Stimulated activated naive CD8-positive, alpha-beta T cell treated with anti-CD3 and anti-CD28 coated beads, Interleukin-15, Interleukin-2, amounts not matched to agents 100 ng/mL and 50 ng/mL, for 24 hours (primary cell): ENCODE results near the gene C1QTNF9.
"Not testable (repeated sequence)": the region's sequence is repeated elsewhere in the genome, so short reads cannot be mapped to it uniquely, and the experiment has no call there.

ENCODE experiments used
- H3K27ac Mint-ChIP-seq: one replicate; pipeline ENCODE4 v1.8.0; 2021; ENCODE audit warnings: mild to moderate bottlenecking, mixed read lengths
- H3K27me3 Mint-ChIP-seq: one replicate; pipeline ENCODE4 v1.8.0; 2021; ENCODE audit warnings: mixed read lengths
- H3K36me3 Mint-ChIP-seq: one replicate; pipeline ENCODE4 v1.8.0; 2021; ENCODE audit warnings: low read depth, mixed read lengths
- H3K4me1 Mint-ChIP-seq: one replicate; pipeline ENCODE4 v1.8.0; 2021; ENCODE audit warnings: low read depth, mixed read lengths
- H3K4me3 Mint-ChIP-seq: one replicate; pipeline ENCODE4 v1.8.0; 2021; ENCODE audit warnings: mild to moderate bottlenecking, mixed read lengths
- H3K9me3 Mint-ChIP-seq: one replicate; pipeline ENCODE4 v1.8.0; 2021; ENCODE audit warnings: mixed read lengths

Gene C1QTNF9

GRCh38 chr13:24356837-24357236 lies 47.5 kb downstream of the C1QTNF9 start:
- Mint-ChIP-seq H3K27ac (no peak overlapping the region), H3K4me1 (no peaks in the 10 kb centered on the region), H3K36me3 (no peaks in the 10 kb centered on the region), H3K9me3 (no peaks in the 10 kb centered on the region), H3K27me3 (no peaks in the 10 kb centered on the region), H3K4me3 (no peak overlapping the region)

GRCh38 chr13:24357756-24358155 lies 48.4 kb downstream of the C1QTNF9 start:
- H3K36me3 Mint-ChIP-seq = no peaks in the 10 kb centered on the region
- H3K27me3 Mint-ChIP-seq = no peaks in the 10 kb centered on the region
- H3K9me3 Mint-ChIP-seq = no peaks in the 10 kb centered on the region
- H3K27ac Mint-ChIP-seq = no peak overlapping the region
- H3K4me1 Mint-ChIP-seq = no peaks in the 10 kb centered on the region
- no peak overlapping the region for H3K4me3 Mint-ChIP-seq

GRCh38 chr13:24358836-24359235 lies 49.5 kb downstream of the C1QTNF9 start:
- H3K4me3 Mint-ChIP-seq, H3K9me3 Mint-ChIP-seq, H3K27me3 Mint-ChIP-seq, H3K27ac Mint-ChIP-seq, H3K4me1 Mint-ChIP-seq, H3K36me3 Mint-ChIP-seq: not testable (repeated sequence)

GRCh38 chr13:24359252-24359651 lies 49.9 kb downstream of the C1QTNF9 start:
- not testable (repeated sequence) for H3K27me3 Mint-ChIP-seq, H3K4me3 Mint-ChIP-seq, H3K9me3 Mint-ChIP-seq, H3K36me3 Mint-ChIP-seq, H3K27ac Mint-ChIP-seq, H3K4me1 Mint-ChIP-seq

GRCh38 chr13:24360106-24360505 lies 50.7 kb downstream of the C1QTNF9 start:
- Mint-ChIP-seq H3K4me3 (no peak overlapping the region), H3K36me3 (no peaks in the 10 kb centered on the region)

GRCh38 chr13:24361113-24361512 lies 51.7 kb downstream of the C1QTNF9 start:
- H3K4me3 Mint-ChIP-seq = no peak overlapping the region
- no peaks in the 10 kb centered on the region for H3K4me1 Mint-ChIP-seq
- no peak overlapping the region for H3K27ac Mint-ChIP-seq
- H3K9me3 Mint-ChIP-seq = no peaks in the 10 kb centered on the region
- H3K27me3 Mint-ChIP-seq = no peaks in the 10 kb centered on the region
- H3K36me3 Mint-ChIP-seq = no peaks in the 10 kb centered on the region

More at GRCh38 chr13:24360106-24360505, 50.7 kb downstream of the C1QTNF9 start:
- Mint-ChIP-seq H3K27me3 (no peaks in the 10 kb centered on the region), H3K27ac (no peak overlapping the region), H3K4me1 (no peaks in the 10 kb centered on the region), H3K9me3 (no peaks in the 10 kb centered on the region)

GRCh38 chr13:24361852-24362366 lies 52.5 kb downstream of the C1QTNF9 start:
- Mint-ChIP-seq H3K27ac (no peak overlapping the region), H3K9me3 (no peaks in the 10 kb centered on the region), H3K4me3 (no peak overlapping the region), H3K27me3 (no peaks in the 10 kb centered on the region), H3K4me1 (no peaks in the 10 kb centered on the region), H3K36me3 (no peaks in the 10 kb centered on the region)

- Mint-ChIP-seq H3K36me3 (no peaks in the 10 kb centered on the region), H3K27ac (no peak overlapping the region), H3K9me3 (no peaks in the 10 kb centered on the region), H3K4me3 (no peak overlapping the region), H3K27me3 (no peaks in the 10 kb centered on the region), H3K4me1 (no peaks in the 10 kb centered on the region)
These were observed 53.1 kb downstream of the C1QTNF9 start for GRCh38 chr13:24362435-24362952.

- H3K27ac Mint-ChIP-seq = no peak overlapping the region
- no peaks in the 10 kb centered on the region for H3K27me3 Mint-ChIP-seq
- H3K4me3 Mint-ChIP-seq = no peak overlapping the region
- H3K36me3 Mint-ChIP-seq = no peaks in the 10 kb centered on the region
- no peaks in the 10 kb centered on the region for H3K9me3 Mint-ChIP-seq
- H3K4me1 Mint-ChIP-seq = no peaks in the 10 kb centered on the region
These were observed 55.8 kb downstream of the C1QTNF9 start for GRCh38 chr13:24365191-24365590.

GRCh38 chr13:24366315-24366714 lies 56.9 kb downstream of the C1QTNF9 start:
- not testable (repeated sequence) for H3K36me3 Mint-ChIP-seq, H3K27ac Mint-ChIP-seq, H3K4me1 Mint-ChIP-seq, H3K27me3 Mint-ChIP-seq, H3K9me3 Mint-ChIP-seq, H3K4me3 Mint-ChIP-seq

GRCh38 chr13:24371273-24371672 lies 61.9 kb downstream of the C1QTNF9 start:
- not testable (repeated sequence) for H3K27ac Mint-ChIP-seq, H3K27me3 Mint-ChIP-seq, H3K4me1 Mint-ChIP-seq, H3K9me3 Mint-ChIP-seq, H3K4me3 Mint-ChIP-seq, H3K36me3 Mint-ChIP-seq
